Measurements from ENCODE around the gene LIN7B. TPM values are rescaled to one million over a fixed set of nuclear protein-coding genes. Genes with fewer than 3 reads are reported as not detected.

Gene LIN7B
- total and polyA plus RNA-seq, 9 of the 15 experiments (the other 6 are each of a cell fraction or from before 2014, with no cell fraction given): 0.89 to 15.7 (median 4.0) TPM

GRCh38 chr19:49157445-49158224, 43.5 kb downstream of the LIN7B start, which contains the start of gene TRPM4 (continued):
- TF ChIP-seq STAT6 (CRISPR knock-in tag; IDR thresholded peaks at IDR 0.05): no peak
- TF ChIP-seq ZNF592 (IDR thresholded peaks at IDR 0.05): no peak
